Muscle of leg (tissue), 16 donors: ENCODE data around the gene PLGRKT. TPM values are rescaled to one million over a fixed set of nuclear protein-coding genes. Genes with fewer than 3 reads are reported as not detected.

Experiments
- DNase-seq: peaks from one replicate; pipeline ENCODE4 v3.0.0; 2013
- H3K27ac ChIP-seq: one replicate; pipeline ENCODE4 v1.5.1; 2013; ENCODE audit warnings: mild to moderate bottlenecking, low read length, control low read depth
- H3K27me3 ChIP-seq: one replicate; pipeline ENCODE4 v1.6.1; 2013; ENCODE audit warnings: low read length; ENCODE audit not compliant: control insufficient read depth, insufficient read depth
- H3K36me3 ChIP-seq: one replicate; pipeline ENCODE4 v1.6.1; 2013; ENCODE audit warnings: low read length; ENCODE audit not compliant: control insufficient read depth, insufficient read depth
- H3K4me1 ChIP-seq: one replicate; pipeline ENCODE4 v1.6.1; 2013; ENCODE audit warnings: low read length; ENCODE audit not compliant: control insufficient read depth, insufficient read depth
- H3K4me3 ChIP-seq: one replicate; pipeline ENCODE4 v1.5.1; 2013; ENCODE audit warnings: low read length, control low read depth
- H3K9me3 ChIP-seq: replicated peaks from 2 replicates; pipeline ENCODE4 v1.6.1; 2013; ENCODE audit warnings: low read depth, low read length; ENCODE audit not compliant: control insufficient read depth
- WGBS: methylation state at CpG from one replicate; pipeline ENCODE4 v1.1.5; 2013; ENCODE audit warnings: missing lambda C conversion rate; ENCODE audit not compliant: insufficient coverage; 5-methylcytosine and 5-hydroxymethylcytosine counted together
- long read RNA-seq, 11 donors: transcript quantifications; one replicate each; lab custom pipeline, GENCODE V29; 2026
- polyA plus RNA-seq, 8 donors: library from polyadenylated mRNA; unstranded; fragments of 120-200 nt; gene quantifications; one replicate each; pipeline versions ENCODE4 v1.2.1 to v1.2.3, GENCODE V29; 2013; ENCODE audit warnings: inconsistent platforms in 1 of 8, low replicate concordance in 1 of 8; ENCODE audit not compliant: insufficient read length in 8 of 8, insufficient read depth in 1 of 8
- total RNA-seq: library from RNA; stranded (reverse); fragments of 120-200 nt; gene quantifications from one replicate; pipeline ENCODE4 v1.2.4, GENCODE V29; 2013

The PLGRKT gene
- total RNA-seq (28.0 TPM), polyA plus RNA-seq (10 to 100 TPM; 27.4 to 33.7 (median 31.4) TPM)
- long read RNA-seq, donor 1, transcript PLGRKT-201 (6 exons, 932 nt): major isoform, 10 of 10 reads
- long read RNA-seq, donor 1, partial matches to known transcripts: 0 of 10 reads
- long read RNA-seq, donor 1, other reads (novel, unspliced or antisense): 0 of 10 reads
- long read RNA-seq, donor 2, partial matches to known transcripts: 0 of 4 reads
- long read RNA-seq, donor 2, other reads (novel, unspliced or antisense): 0 of 4 reads
- long read RNA-seq, donor 3, transcript PLGRKT-201 (6 exons, 932 nt): major isoform, 10 of 10 reads
- long read RNA-seq, donor 3, partial matches to known transcripts: 0 of 10 reads
- long read RNA-seq, donor 3, other reads (novel, unspliced or antisense): 0 of 10 reads
- long read RNA-seq, donor 4, transcript PLGRKT-201 (6 exons, 932 nt): major isoform, 9 of 9 reads
- long read RNA-seq, donor 4, partial matches to known transcripts: 0 of 9 reads
- long read RNA-seq, donor 4, other reads (novel, unspliced or antisense): 0 of 9 reads
- long read RNA-seq, donor 5, transcript PLGRKT-201 (6 exons, 932 nt): major isoform, 39 of 39 reads
- long read RNA-seq, donor 5, partial matches to known transcripts: 0 of 39 reads
- long read RNA-seq, donor 5, other reads (novel, unspliced or antisense): 0 of 39 reads
- long read RNA-seq, donor 6, transcript PLGRKT-201 (6 exons, 932 nt): major isoform, 38 of 38 reads
- long read RNA-seq, donor 6, partial matches to known transcripts: 0 of 38 reads
- long read RNA-seq, donor 6, other reads (novel, unspliced or antisense): 0 of 38 reads
- long read RNA-seq, donor 7, transcript PLGRKT-201 (6 exons, 932 nt): major isoform, 14 of 14 reads
- long read RNA-seq, donor 7, partial matches to known transcripts: 0 of 14 reads
- long read RNA-seq, donor 7, other reads (novel, unspliced or antisense): 0 of 14 reads
- long read RNA-seq, donor 8, transcript PLGRKT-201 (6 exons, 932 nt): major isoform, 10 of 10 reads
- long read RNA-seq, donor 8, partial matches to known transcripts: 0 of 10 reads
- long read RNA-seq, donor 8, other reads (novel, unspliced or antisense): 0 of 10 reads
- long read RNA-seq, donor 9, transcript PLGRKT-201 (6 exons, 932 nt): major isoform, 12 of 12 reads
- long read RNA-seq, donor 9, partial matches to known transcripts: 0 of 12 reads
- long read RNA-seq, donor 9, other reads (novel, unspliced or antisense): 0 of 12 reads
- long read RNA-seq, donor 10, transcript PLGRKT-201 (6 exons, 932 nt): major isoform, 19 of 19 reads
- long read RNA-seq, donor 10, partial matches to known transcripts: 0 of 19 reads
- long read RNA-seq, donor 10, other reads (novel, unspliced or antisense): 0 of 19 reads
- long read RNA-seq, donor 11, transcript PLGRKT-201 (6 exons, 932 nt): major isoform, 14 of 14 reads
- long read RNA-seq, donor 11, partial matches to known transcripts: 0 of 14 reads
- long read RNA-seq, donor 11, other reads (novel, unspliced or antisense): 0 of 14 reads

- H3K9me3 ChIP-seq: no peaks in the 10 kb centered on the region
- no peaks in the 10 kb centered on the region for H3K27me3 ChIP-seq
- peak within 1 kb of the TSS; percentile 94 for H3K27ac ChIP-seq
- H3K4me1 ChIP-seq: peaks cover 13% of the 10 kb centered on the region
- peak within 1 kb of the TSS; percentile 87 for H3K4me3 ChIP-seq
- WGBS: under 1% methylated on average over 49 of the region's 55 CpGs
- peak; percentile 98 for DNase-seq
- peaks cover 13% of the 10 kb centered on the region for H3K36me3 ChIP-seq
Measured at GRCh38 chr9:5437254-5438216, at the start of gene PLGRKT. Gene PLGRKT (minus strand): TSS chr9:5437925. CDS start chr9:5431977, 5,948 bp downstream.

GRCh38 chr9:5486988-5487387 is 49.3 kb upstream of the PLGRKT start:
- Histone ChIP-seq H3K27me3 (no peaks in the 10 kb centered on the region), H3K27ac (no peak overlapping the region), H3K36me3 (no peaks in the 10 kb centered on the region), H3K9me3 (no peaks in the 10 kb centered on the region), H3K4me3 (no peak overlapping the region), H3K4me1 (no peaks in the 10 kb centered on the region)
- 91% methylated on average over 5 of the region's 5 CpGs for WGBS
- DNase-seq: no peak

- no CpG with 5 or more reads among the region's 5 CpGs for WGBS
- no peak for DNase-seq
- Histone ChIP-seq H3K36me3 (no peaks in the 10 kb centered on the region), H3K27me3 (no peaks in the 10 kb centered on the region), H3K4me1 (no peaks in the 10 kb centered on the region), H3K27ac (no peak overlapping the region), H3K4me3 (no peak overlapping the region), H3K9me3 (no peaks in the 10 kb centered on the region)
Measured at GRCh38 chr9:5485378-5486085, 47.8 kb upstream of the PLGRKT start.

- Histone ChIP-seq H3K27ac (no peak overlapping the region), H3K36me3 (no peaks in the 10 kb centered on the region), H3K4me3 (no peak overlapping the region), H3K27me3 (no peaks in the 10 kb centered on the region), H3K4me1 (no peaks in the 10 kb centered on the region), H3K9me3 (no peaks in the 10 kb centered on the region)
- no CpG with 5 or more reads among the region's 2 CpGs for WGBS
- no peak for DNase-seq
Measured at GRCh38 chr9:5483306-5483705, 45.6 kb upstream of the PLGRKT start.

- no peak for DNase-seq
- H3K4me3 ChIP-seq: no peak overlapping the region
- no peaks in the 10 kb centered on the region for H3K9me3 ChIP-seq
- WGBS: 83% methylated on average over 1 of the region's 8 CpGs
- H3K27ac ChIP-seq: no peak overlapping the region
- H3K36me3 ChIP-seq: no peaks in the 10 kb centered on the region
- H3K27me3 ChIP-seq: no peaks in the 10 kb centered on the region
- no peaks in the 10 kb centered on the region for H3K4me1 ChIP-seq
Measured at GRCh38 chr9:5482194-5482593, 44.5 kb upstream of the PLGRKT start.

- Histone ChIP-seq H3K27ac (no peak overlapping the region), H3K27me3 (no peaks in the 10 kb centered on the region), H3K4me3 (no peak overlapping the region), H3K36me3 (no peaks in the 10 kb centered on the region), H3K4me1 (no peaks in the 10 kb centered on the region), H3K9me3 (no peaks in the 10 kb centered on the region)
- no CpG with 5 or more reads among the region's 5 CpGs for WGBS
- peak; percentile 26 for DNase-seq
Measured at GRCh38 chr9:5481322-5482040, 43.8 kb upstream of the PLGRKT start.

- no CpG with 5 or more reads among the region's 4 CpGs for WGBS
- no peak for DNase-seq
- H3K27me3 ChIP-seq: no peaks in the 10 kb centered on the region
- no peak overlapping the region for H3K4me3 ChIP-seq
- H3K36me3 ChIP-seq: no peaks in the 10 kb centered on the region
- H3K9me3 ChIP-seq: no peaks in the 10 kb centered on the region
- H3K27ac ChIP-seq: no peak overlapping the region
- no peaks in the 10 kb centered on the region for H3K4me1 ChIP-seq
Measured at GRCh38 chr9:5480919-5481318, 43.2 kb upstream of the PLGRKT start.

- H3K27ac ChIP-seq: no peak overlapping the region
- H3K36me3 ChIP-seq: no peaks in the 10 kb centered on the region
- H3K9me3 ChIP-seq: no peaks in the 10 kb centered on the region
- H3K4me1 ChIP-seq: no peaks in the 10 kb centered on the region
- no CpG with 5 or more reads among the region's 3 CpGs for WGBS
- H3K4me3 ChIP-seq: no peak overlapping the region
- no peaks in the 10 kb centered on the region for H3K27me3 ChIP-seq
- no peak for DNase-seq
Measured at GRCh38 chr9:5479994-5480694, 42.4 kb upstream of the PLGRKT start.
